ENCODE data around the gene LRRC56. TPM values are rescaled to one million over a fixed set of nuclear protein-coding genes. Genes with fewer than 3 reads are reported as not detected.

Gene LRRC56
- total and polyA plus RNA-seq, 9 of the 15 experiments (the other 6 are each of a cell fraction or from before 2014, with no cell fraction given), result 0.03 to 4.5 (median 1.0) TPM; not detected in 1

DNA sequence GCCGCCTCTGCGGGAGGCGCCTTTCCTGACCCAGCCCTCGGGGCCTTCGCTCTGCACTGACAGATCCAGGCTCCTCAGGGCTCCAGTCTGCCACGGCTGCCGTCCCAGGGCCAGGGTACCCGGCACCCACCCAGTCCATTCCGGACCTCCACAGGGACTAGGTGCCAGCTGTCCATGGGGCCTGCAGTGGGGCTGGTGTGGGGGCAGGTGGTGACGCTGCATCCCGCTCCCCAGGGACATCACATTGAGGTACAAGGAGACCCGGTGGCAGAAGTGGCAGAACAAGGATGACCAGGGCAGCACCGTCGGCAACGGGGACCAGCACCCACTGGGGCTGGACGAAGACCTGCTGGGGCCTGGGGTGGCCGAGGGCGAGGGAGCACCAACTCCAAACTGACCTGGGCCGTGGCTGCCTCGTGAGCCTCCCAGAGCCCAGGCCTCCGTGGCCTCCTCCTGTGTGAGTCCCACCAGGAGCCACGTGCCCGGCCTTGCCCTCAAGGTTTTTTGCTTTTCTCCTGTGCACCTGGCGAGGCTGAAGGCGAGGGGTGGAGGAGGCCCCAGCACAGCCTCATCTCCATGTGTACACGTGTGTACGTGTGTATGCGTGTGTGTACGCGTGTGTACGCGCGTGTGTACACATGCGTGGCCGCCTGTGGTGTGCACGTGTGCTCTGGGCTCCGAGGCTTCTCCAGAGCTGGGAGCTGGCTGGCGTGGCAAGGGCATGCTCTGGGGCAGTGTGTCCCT lies 47.0 kb upstream of the LRRC56 start:
- peaks cover 0 to 30% of the 10 kb centered on the region in 2 experiments; a peak in 2 of 5 replicates for H3K4me1 ChIP-seq (replicated peaks in 1 of 2; ENCODE audit: control insufficient read depth in 2 of 2, insufficient read depth in 2 of 2, low read length in 2 of 2)
- no peaks in the 10 kb centered on the region for H4K20me1 ChIP-seq (replicated peaks; ENCODE audit: control insufficient read depth, insufficient read depth, low read length)
- no peak overlapping the region for H3K4me2 ChIP-seq (ENCODE audit: insufficient read depth, low read length)
- H3K36me3 ChIP-seq (ENCODE audit: control insufficient read depth, insufficient read depth, low read length), result peaks cover 74% of the 10 kb centered on the region; the same call in 2 of the 3 replicates
- WGBS (ENCODE audit: insufficient coverage, low coverage, missing lambda C conversion rate), result 95% methylated on average over 29 of the region's 38 CpGs
- intact Hi-C loops (cut with micrococcal nuclease), result no loop called here
- H3K9ac ChIP-seq (ENCODE audit: insufficient read depth in 1 of 2, low read depth in 2 of 2, low read length in 2 of 2), result no peak overlapping the region
- no peaks in the 10 kb centered on the region for H3K79me2 ChIP-seq (ENCODE audit: control insufficient read depth, insufficient read depth, low read length)
- no peak overlapping the region for H3K27ac ChIP-seq (ENCODE audit: extremely low read depth, low read depth, low read length)
- no peak overlapping the region for H2AFZ ChIP-seq (ENCODE audit: low read depth, low read length)
- DNase-seq (ENCODE audit: extremely low read depth in 1 of 4, low spot score in 3 of 4) (no peak), FAIRE-seq (no peak), ATAC-seq (no peak)
- in situ Hi-C loops (cut with MboI), result no loop called here
- no peaks in the 10 kb centered on the region for H3K9me3 ChIP-seq (replicated peaks; ENCODE audit: control insufficient read depth, insufficient read depth, low read depth, low read length)
- ChIA-PET POLR2A (interaction anchor here (0.6 kb wide), 1 partner anchor 11 kb away, joined by 3 read pairs; no protein-coding TSS in a partner anchor), CTCF (ENCODE audit: low intra/inter-chr PET ratio) (no interaction called here)
- no peak for TF ChIP-seq ZNF785 (CRISPR knock-in tag; IDR thresholded peaks at IDR 0.05)
- no peak for TF ChIP-seq SREBF1 (IDR thresholded peaks at IDR 0.05; ENCODE audit: borderline replicate concordance, low read depth, low read length)
- peak in 1 of 2 experiments; percentile 68; a peak in 1 of 4 replicates for TF ChIP-seq KDM1A (IDR thresholded peaks at IDR 0.05)
- no peak for TF ChIP-seq ILF3 (IDR thresholded peaks at IDR 0.05; ENCODE audit: borderline replicate concordance)
- peak; percentile 24; the same call in 1 of the 2 replicates for TF ChIP-seq POLR2G (IDR thresholded peaks at IDR 0.05; ENCODE audit: low read depth, low read length)
- no peak for TF ChIP-seq THRA (IDR thresholded peaks at IDR 0.05)
- no peak overlapping the region for H3K4me3 ChIP-seq
- no TSS peak for BruUV-seq (replicated peaks)
- no peaks in the 10 kb centered on the region for H3K9me1 ChIP-seq (ENCODE audit: control insufficient read depth, insufficient read depth, low read length)
- H3K27me3 ChIP-seq (ENCODE audit: control insufficient read depth in 2 of 2, insufficient read depth in 2 of 2, low read length in 2 of 2), result no peaks in the 10 kb centered on the region
